Loucy (cell line): ENCODE measurements around the gene ACADL.

Experiments used
- H2AFZ ChIP-seq: fragments of 200-600 bp; sonication (generic); 2 replicates; pipeline ENCODE4 v1.6.0; 2016; ENCODE audit warnings: antibody characterized with exemption, mild to moderate bottlenecking, low read length, moderate library complexity
- H3F3A ChIP-seq: fragments of 200-600 bp; 2 replicates; pipeline ENCODE4 v1.6.0; 2016; ENCODE audit warnings: antibody characterized with exemption, low read depth, mild to moderate bottlenecking
- H3K27me3 ChIP-seq: fragments of 200-600 bp; sonication (generic); 2 replicates; pipeline ENCODE4 v1.6.1; 2014; ENCODE audit warnings: low read length, mild to moderate bottlenecking; ENCODE audit not compliant: insufficient read depth, poor library complexity, severe bottlenecking
- H3K36me3 ChIP-seq: fragments of 200-600 bp; sonication (generic); 2 replicates; pipeline ENCODE4 v1.6.1; 2016; ENCODE audit warnings: low read length; ENCODE audit not compliant: insufficient read depth
- H3K4me1 ChIP-seq: fragments of 200-600 bp; sonication (generic); 2 replicates; pipeline ENCODE4 v1.5.1; 2014; ENCODE audit warnings: low read length, mild to moderate bottlenecking; ENCODE audit not compliant: insufficient read depth, poor library complexity, severe bottlenecking
- H3K4me2 ChIP-seq: fragments of 200-600 bp; sonication (generic); 2 replicates; pipeline ENCODE4 v1.6.0; 2014; ENCODE audit warnings: antibody characterized with exemption, low read length, low read depth, mild to moderate bottlenecking; ENCODE audit not compliant: poor library complexity, severe bottlenecking
- H3K4me3 ChIP-seq: fragments of 200-600 bp; sonication (generic); 2 replicates; pipeline ENCODE4 v1.5.1; 2014; ENCODE audit warnings: low read length, mild to moderate bottlenecking, mixed read lengths; ENCODE audit not compliant: poor library complexity, severe bottlenecking
- H3K79me2 ChIP-seq: fragments of 200-600 bp; sonication (generic); 2 replicates; pipeline ENCODE4 v1.6.1; 2014; ENCODE audit warnings: low read length; ENCODE audit not compliant: insufficient read depth
- H3K9ac ChIP-seq: fragments of 200-600 bp; sonication (generic); 2 replicates; pipeline ENCODE4 v1.6.0; 2014; ENCODE audit warnings: mild to moderate bottlenecking, low read depth, low read length, moderate library complexity; ENCODE audit not compliant: poor library complexity, severe bottlenecking
- H3K9me2 ChIP-seq: fragments of 200-600 bp; sonication (generic); replicated peaks from 2 replicates; pipeline ENCODE4 v1.6.1; 2016; ENCODE audit warnings: low read depth, low read length, mixed read lengths
- H3K9me3 ChIP-seq: fragments of 200-600 bp; sonication (generic); 2 replicates; pipeline ENCODE4 v1.6.1; 2014; ENCODE audit warnings: mild to moderate bottlenecking, antibody characterized with exemption, low read length, low read depth; ENCODE audit not compliant: insufficient read depth
- H4K20me1 ChIP-seq: fragments of 200-600 bp; sonication (generic); 2 replicates; pipeline ENCODE4 v1.6.0; 2014; ENCODE audit warnings: antibody characterized with exemption, low read length, mild to moderate bottlenecking; ENCODE audit not compliant: insufficient read depth, poor library complexity, severe bottlenecking
- EZH2phosphoT487 ChIP-seq: fragments of 200-600 bp; IDR thresholded peaks from 2 replicates; pipeline ENCODE4 v1.6.1; 2018; ENCODE audit warnings: antibody characterized with exemption, mild to moderate bottlenecking, moderate library complexity, borderline replicate concordance
- TF ChIP-seq, protein P1 (sequence below): fragments of 200-600 bp; sonication (generic); conservative IDR thresholded peaks from 2 replicates; pipeline ENCODE4 v1.5.1; 2014; ENCODE audit warnings: mild to moderate bottlenecking, antibody characterized with exemption, low read length

ACADL gene

DNA sequence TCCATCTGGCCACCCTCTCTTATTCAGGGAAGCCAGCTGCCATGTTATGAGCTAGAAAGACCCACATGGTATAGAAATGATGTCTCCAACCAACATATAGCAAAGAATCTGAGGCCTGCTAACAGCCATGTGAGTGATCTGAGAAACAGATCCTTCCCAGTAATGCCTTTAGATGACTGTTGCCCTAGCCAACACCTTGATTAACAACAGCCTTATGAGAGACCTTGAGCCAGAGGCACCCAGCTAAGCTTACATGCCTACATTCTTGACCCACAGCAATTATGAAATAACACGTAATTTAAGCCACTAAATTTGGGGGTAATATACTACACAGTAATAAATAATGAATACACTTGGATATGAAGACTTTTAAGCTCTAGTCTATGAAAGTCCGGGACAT, 67.0 kb downstream of the ACADL start:
- no peaks in the 10 kb centered on the region for H3K27me3 ChIP-seq
- H3K4me2 ChIP-seq, result no peak overlapping the region
- peaks cover 8% of the 10 kb centered on the region; the same call in 1 of the 2 replicates for H3K79me2 ChIP-seq
- no peak overlapping the region for H3K9ac ChIP-seq
- H3K9me2 ChIP-seq, result no peaks in the 10 kb centered on the region
- peaks cover 4% of the 10 kb centered on the region; the same call in 1 of the 2 replicates for H3K36me3 ChIP-seq
- no peaks in the 10 kb centered on the region for H4K20me1 ChIP-seq
- H3F3A ChIP-seq, result no peaks in the 10 kb centered on the region
- no peaks in the 10 kb centered on the region for H3K9me3 ChIP-seq
- H2AFZ ChIP-seq, result no peak overlapping the region
- H3K4me3 ChIP-seq, result no peak overlapping the region
- TF ChIP-seq, protein P1, sequence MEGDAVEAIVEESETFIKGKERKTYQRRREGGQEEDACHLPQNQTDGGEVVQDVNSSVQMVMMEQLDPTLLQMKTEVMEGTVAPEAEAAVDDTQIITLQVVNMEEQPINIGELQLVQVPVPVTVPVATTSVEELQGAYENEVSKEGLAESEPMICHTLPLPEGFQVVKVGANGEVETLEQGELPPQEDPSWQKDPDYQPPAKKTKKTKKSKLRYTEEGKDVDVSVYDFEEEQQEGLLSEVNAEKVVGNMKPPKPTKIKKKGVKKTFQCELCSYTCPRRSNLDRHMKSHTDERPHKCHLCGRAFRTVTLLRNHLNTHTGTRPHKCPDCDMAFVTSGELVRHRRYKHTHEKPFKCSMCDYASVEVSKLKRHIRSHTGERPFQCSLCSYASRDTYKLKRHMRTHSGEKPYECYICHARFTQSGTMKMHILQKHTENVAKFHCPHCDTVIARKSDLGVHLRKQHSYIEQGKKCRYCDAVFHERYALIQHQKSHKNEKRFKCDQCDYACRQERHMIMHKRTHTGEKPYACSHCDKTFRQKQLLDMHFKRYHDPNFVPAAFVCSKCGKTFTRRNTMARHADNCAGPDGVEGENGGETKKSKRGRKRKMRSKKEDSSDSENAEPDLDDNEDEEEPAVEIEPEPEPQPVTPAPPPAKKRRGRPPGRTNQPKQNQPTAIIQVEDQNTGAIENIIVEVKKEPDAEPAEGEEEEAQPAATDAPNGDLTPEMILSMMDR, result no peak
- no peak for TF ChIP-seq EZH2phosphoT487
- no peaks in the 10 kb centered on the region for H3K4me1 ChIP-seq

DNA sequence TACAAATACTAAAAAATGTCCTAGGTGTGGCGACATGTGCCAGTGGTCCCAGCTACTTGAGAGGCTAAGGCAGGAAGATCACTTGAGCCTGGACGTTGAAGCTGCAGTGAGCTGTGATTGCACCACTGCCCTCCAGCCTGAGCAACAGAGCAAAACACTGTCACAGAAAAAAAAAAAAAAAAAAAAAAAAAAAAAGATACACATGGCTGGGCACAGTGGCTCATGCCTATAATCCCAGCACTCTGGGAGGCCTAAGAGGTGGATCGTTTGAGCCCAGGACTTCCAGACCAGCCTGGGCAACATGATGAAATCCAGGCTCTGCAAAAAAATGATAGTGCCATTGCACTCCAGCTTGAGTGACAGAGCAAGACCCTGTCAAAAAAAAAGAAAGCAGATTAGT, 67.7 kb downstream of the ACADL start:
- no peaks in the 10 kb centered on the region for H3F3A ChIP-seq

DNA sequence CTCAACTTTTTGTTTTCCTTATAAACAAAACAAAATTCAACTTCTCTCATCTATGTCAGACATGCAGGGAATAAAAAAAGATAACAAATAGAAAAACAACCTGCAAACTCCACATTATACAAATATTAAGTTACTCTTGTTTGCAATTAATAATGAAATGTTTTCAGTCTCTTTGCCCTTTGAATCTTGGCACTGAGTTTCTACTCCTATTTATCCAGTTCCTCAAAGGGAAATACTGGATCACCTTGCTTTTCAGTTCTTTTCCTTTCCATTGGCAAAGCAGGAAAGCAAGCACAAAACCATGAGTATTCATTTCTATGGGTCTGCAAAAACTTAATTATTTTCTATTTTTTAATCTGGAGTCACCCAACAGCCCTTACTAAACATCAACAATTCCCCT, 77.6 kb downstream of the ACADL start:
- no peak overlapping the region for H3K4me3 ChIP-seq
- peaks cover 13% of the 10 kb centered on the region; the same call in 1 of the 2 replicates for H3K36me3 ChIP-seq
- no peaks in the 10 kb centered on the region for H3K79me2 ChIP-seq
- H4K20me1 ChIP-seq, result no peaks in the 10 kb centered on the region
- no peaks in the 10 kb centered on the region for H3K27me3 ChIP-seq
- H3K9me2 ChIP-seq, result no peaks in the 10 kb centered on the region
- TF ChIP-seq, protein P1, result no peak
- no peak for TF ChIP-seq EZH2phosphoT487
- H3K9me3 ChIP-seq, result no peaks in the 10 kb centered on the region
- no peaks in the 10 kb centered on the region for H3F3A ChIP-seq
- H3K9ac ChIP-seq, result no peak overlapping the region
- H3K4me1 ChIP-seq, result no peaks in the 10 kb centered on the region
- no peak overlapping the region for H2AFZ ChIP-seq
- no peak overlapping the region for H3K4me2 ChIP-seq

More for the DNA sequence above, 67.7 kb downstream of the ACADL start:
- Histone ChIP-seq H3K36me3 (peaks cover 4% of the 10 kb centered on the region; the same call in 1 of the 2 replicates), H3K4me3 (no peak overlapping the region), H3K9me3 (no peaks in the 10 kb centered on the region), H2AFZ (no peak overlapping the region), H3K9ac (no peak overlapping the region), H3K27me3 (no peaks in the 10 kb centered on the region), H3K4me1 (no peaks in the 10 kb centered on the region), H3K9me2 (no peaks in the 10 kb centered on the region), H4K20me1 (no peaks in the 10 kb centered on the region), H3K4me2 (no peak overlapping the region), H3K79me2 (peaks cover 8% of the 10 kb centered on the region; the same call in 1 of the 2 replicates)
- TF ChIP-seq, protein P1, result no peak
- no peak for TF ChIP-seq EZH2phosphoT487
